Liver (tissue), 3 donors: ENCODE results near the gene SNX7.

ENCODE experiments used
- EGR1 ChIP-seq, 2 donors: IDR thresholded peaks; 2 replicates each; pipeline ENCODE4 v1.6.1; 2016 to 2018; ENCODE audit warnings: antibody characterized with exemption in 2 of 2, low read depth in 2 of 2
- FOXA1 ChIP-seq: IDR thresholded peaks from 2 replicates; pipeline ENCODE4 v1.6.1; 2016; ENCODE audit warnings: antibody characterized with exemption
- FOXA2 ChIP-seq: IDR thresholded peaks from 2 replicates; pipeline ENCODE4 v1.6.1; 2016; ENCODE audit warnings: antibody characterized with exemption
- GABPA ChIP-seq, 2 donors: IDR thresholded peaks in 1 of 2; conservative IDR thresholded peaks in 1 of 2; 2 replicates each; pipeline ENCODE4 v1.6.1; 2016; ENCODE audit warnings: antibody characterized with exemption in 2 of 2, mild to moderate bottlenecking in 1 of 2, moderate library complexity in 1 of 2
- HNF4A ChIP-seq, 2 donors: conservative IDR thresholded peaks; 2 replicates each; pipeline ENCODE4 v1.6.1; 2016; ENCODE audit warnings: antibody characterized with exemption in 2 of 2, mild to moderate bottlenecking in 2 of 2
- RAD21 ChIP-seq, 2 donors: IDR thresholded peaks; 2 replicates each; pipeline ENCODE4 v1.6.1; 2016; ENCODE audit warnings: antibody characterized with exemption in 2 of 2, mild to moderate bottlenecking in 2 of 2
- RXRA ChIP-seq, 2 donors: IDR thresholded peaks; 2 replicates each; pipeline ENCODE4 v1.6.1; 2017 to 2018; ENCODE audit warnings: antibody characterized with exemption in 2 of 2, mild to moderate bottlenecking in 1 of 2
- TAF1 ChIP-seq: conservative IDR thresholded peaks from 2 replicates; pipeline ENCODE4 v1.6.1; 2016; ENCODE audit warnings: antibody characterized with exemption, mild to moderate bottlenecking
- YY1 ChIP-seq: IDR thresholded peaks from 2 replicates; pipeline ENCODE4 v1.6.1; 2016; ENCODE audit warnings: antibody characterized with exemption, mild to moderate bottlenecking
- TF ChIP-seq, protein P1 (sequence below): fragments of 150-350 bp; IDR thresholded peaks from 2 replicates; pipeline ENCODE4 v1.5.1; 2017; ENCODE audit warnings: improper control_type of control experiment, low read depth, low read length; ENCODE audit not compliant: missing input control
- TF ChIP-seq, protein P2 (sequence below): IDR thresholded peaks from 2 replicates; pipeline ENCODE4 v1.6.1; 2016; ENCODE audit warnings: antibody characterized with exemption
- TF ChIP-seq, protein P3 (sequence below): IDR thresholded peaks from 2 replicates; pipeline ENCODE4 v1.6.1; 2016; ENCODE audit warnings: antibody characterized with exemption
- TF ChIP-seq, protein P4 (sequence below): IDR thresholded peaks from 2 replicates; pipeline ENCODE4 v1.6.1; 2016; ENCODE audit warnings: antibody characterized with exemption, mild to moderate bottlenecking
- donor health status: healthy.
- donor health status: healthy.

DNA sequence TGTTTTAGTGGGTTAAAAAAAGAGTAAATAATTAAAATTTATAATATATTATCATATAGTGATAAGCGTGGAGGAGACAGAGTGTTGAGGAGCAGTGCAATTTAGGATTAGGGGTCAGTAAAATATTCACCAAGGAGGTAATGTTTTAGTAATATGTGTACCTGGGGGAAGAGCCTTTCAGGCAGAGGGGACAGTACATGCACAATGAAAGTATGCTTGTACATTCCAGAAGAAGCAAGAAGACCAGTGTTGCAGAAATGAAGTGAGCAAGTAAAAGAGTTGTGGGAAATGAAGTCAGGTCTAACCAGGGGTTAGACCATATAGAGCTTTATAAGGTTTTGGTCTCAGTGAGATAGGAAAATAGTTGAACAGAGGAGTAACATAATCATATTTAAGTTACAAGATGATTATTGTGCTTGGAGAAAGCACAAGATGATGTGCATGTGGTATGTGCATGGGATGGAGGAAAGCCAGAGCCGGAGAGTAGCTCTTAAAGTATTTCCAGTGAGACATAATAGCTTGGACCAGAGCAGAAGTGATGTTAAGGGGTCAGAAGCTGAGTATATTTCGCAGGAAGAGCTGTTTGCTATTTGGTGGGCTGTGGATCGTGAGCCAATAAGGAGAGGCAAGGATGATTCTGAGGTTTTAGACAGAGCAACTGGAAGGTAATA, 44.8 kb downstream of the SNX7 start:
- TF ChIP-seq, protein P1, sequence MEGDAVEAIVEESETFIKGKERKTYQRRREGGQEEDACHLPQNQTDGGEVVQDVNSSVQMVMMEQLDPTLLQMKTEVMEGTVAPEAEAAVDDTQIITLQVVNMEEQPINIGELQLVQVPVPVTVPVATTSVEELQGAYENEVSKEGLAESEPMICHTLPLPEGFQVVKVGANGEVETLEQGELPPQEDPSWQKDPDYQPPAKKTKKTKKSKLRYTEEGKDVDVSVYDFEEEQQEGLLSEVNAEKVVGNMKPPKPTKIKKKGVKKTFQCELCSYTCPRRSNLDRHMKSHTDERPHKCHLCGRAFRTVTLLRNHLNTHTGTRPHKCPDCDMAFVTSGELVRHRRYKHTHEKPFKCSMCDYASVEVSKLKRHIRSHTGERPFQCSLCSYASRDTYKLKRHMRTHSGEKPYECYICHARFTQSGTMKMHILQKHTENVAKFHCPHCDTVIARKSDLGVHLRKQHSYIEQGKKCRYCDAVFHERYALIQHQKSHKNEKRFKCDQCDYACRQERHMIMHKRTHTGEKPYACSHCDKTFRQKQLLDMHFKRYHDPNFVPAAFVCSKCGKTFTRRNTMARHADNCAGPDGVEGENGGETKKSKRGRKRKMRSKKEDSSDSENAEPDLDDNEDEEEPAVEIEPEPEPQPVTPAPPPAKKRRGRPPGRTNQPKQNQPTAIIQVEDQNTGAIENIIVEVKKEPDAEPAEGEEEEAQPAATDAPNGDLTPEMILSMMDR: no peak
- TF ChIP-seq GABPA (IDR thresholded peaks at IDR 0.05 in 1 of 2, conservative IDR thresholded peaks at IDR 0.05 in 1 of 2) (no peak), FOXA1 (no peak), RAD21 (IDR thresholded peaks at IDR 0.05) (no peak), RXRA (IDR thresholded peaks at IDR 0.05) (no peak), TAF1 (no peak), YY1 (no peak), FOXA2 (no peak), EGR1 (IDR thresholded peaks at IDR 0.05; ENCODE audit: low read depth in 2 of 2) (no peak), HNF4A (conservative IDR thresholded peaks at IDR 0.05) (no peak)
- TF ChIP-seq, protein P2, sequence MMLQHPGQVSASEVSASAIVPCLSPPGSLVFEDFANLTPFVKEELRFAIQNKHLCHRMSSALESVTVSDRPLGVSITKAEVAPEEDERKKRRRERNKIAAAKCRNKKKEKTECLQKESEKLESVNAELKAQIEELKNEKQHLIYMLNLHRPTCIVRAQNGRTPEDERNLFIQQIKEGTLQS: no peak
- TF ChIP-seq, protein P3, sequence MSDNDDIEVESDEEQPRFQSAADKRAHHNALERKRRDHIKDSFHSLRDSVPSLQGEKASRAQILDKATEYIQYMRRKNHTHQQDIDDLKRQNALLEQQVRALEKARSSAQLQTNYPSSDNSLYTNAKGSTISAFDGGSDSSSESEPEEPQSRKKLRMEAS: no peak
- TF ChIP-seq, protein P4, sequence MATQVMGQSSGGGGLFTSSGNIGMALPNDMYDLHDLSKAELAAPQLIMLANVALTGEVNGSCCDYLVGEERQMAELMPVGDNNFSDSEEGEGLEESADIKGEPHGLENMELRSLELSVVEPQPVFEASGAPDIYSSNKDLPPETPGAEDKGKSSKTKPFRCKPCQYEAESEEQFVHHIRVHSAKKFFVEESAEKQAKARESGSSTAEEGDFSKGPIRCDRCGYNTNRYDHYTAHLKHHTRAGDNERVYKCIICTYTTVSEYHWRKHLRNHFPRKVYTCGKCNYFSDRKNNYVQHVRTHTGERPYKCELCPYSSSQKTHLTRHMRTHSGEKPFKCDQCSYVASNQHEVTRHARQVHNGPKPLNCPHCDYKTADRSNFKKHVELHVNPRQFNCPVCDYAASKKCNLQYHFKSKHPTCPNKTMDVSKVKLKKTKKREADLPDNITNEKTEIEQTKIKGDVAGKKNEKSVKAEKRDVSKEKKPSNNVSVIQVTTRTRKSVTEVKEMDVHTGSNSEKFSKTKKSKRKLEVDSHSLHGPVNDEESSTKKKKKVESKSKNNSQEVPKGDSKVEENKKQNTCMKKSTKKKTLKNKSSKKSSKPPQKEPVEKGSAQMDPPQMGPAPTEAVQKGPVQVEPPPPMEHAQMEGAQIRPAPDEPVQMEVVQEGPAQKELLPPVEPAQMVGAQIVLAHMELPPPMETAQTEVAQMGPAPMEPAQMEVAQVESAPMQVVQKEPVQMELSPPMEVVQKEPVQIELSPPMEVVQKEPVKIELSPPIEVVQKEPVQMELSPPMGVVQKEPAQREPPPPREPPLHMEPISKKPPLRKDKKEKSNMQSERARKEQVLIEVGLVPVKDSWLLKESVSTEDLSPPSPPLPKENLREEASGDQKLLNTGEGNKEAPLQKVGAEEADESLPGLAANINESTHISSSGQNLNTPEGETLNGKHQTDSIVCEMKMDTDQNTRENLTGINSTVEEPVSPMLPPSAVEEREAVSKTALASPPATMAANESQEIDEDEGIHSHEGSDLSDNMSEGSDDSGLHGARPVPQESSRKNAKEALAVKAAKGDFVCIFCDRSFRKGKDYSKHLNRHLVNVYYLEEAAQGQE: no peak
